Activated CD8-positive, alpha-beta memory T cell treated with anti-CD3 and anti-CD28 coated beads for 4 hours (primary cell): ENCODE results near the gene CA12.
"Not testable (repeated sequence)": the region's sequence is repeated elsewhere in the genome, so short reads cannot be mapped to it uniquely, and the experiment has no call there.

Experiments
- DNase-seq, 2 donors: peaks; one replicate each; pipeline ENCODE4 v3.0.0-alpha.2; 2020; ENCODE audit warnings: low read depth in 2 of 2

Gene CA12

GRCh38 chr15:63335543-63336240 is 46.0 kb downstream of the CA12 start:
- DNase-seq, result no peak

GRCh38 chr15:63334821-63335220 is 46.8 kb downstream of the CA12 start:
- no peak for DNase-seq

GRCh38 chr15:63332367-63333124 is 49.1 kb downstream of the CA12 start:
- no peak for DNase-seq

- no peak for DNase-seq
Measured at GRCh38 chr15:63331456-63331855, 50.2 kb downstream of the CA12 start.

GRCh38 chr15:63330926-63331325 is 50.7 kb downstream of the CA12 start:
- DNase-seq, result no peak

- no peak for DNase-seq
Measured at GRCh38 chr15:63329567-63330350, 51.9 kb downstream of the CA12 start.

- DNase-seq, result no peak
Measured at GRCh38 chr15:63327648-63328421, 53.8 kb downstream of the CA12 start.

GRCh38 chr15:63324770-63325169 is 56.9 kb downstream of the CA12 start:
- no peak for DNase-seq

GRCh38 chr15:63323798-63324563 is 57.7 kb downstream of the CA12 start:
- DNase-seq, result no peak

- no peak for DNase-seq
Measured at GRCh38 chr15:63322541-63322940, 59.1 kb downstream of the CA12 start.

GRCh38 chr15:63321462-63321861 is 60.2 kb downstream of the CA12 start:
- DNase-seq, result no peak

- not testable (repeated sequence) for DNase-seq
Measured at GRCh38 chr15:63320981-63321380, 60.7 kb downstream of the CA12 start.

GRCh38 chr15:63320446-63320845 is 61.2 kb downstream of the CA12 start:
- DNase-seq, result not testable (repeated sequence)

- DNase-seq, result no peak
Measured at GRCh38 chr15:63319065-63319464, 62.6 kb downstream of the CA12 start.

- no peak for DNase-seq
Measured at GRCh38 chr15:63318344-63318743, 63.3 kb downstream of the CA12 start.

- DNase-seq, result no peak
Measured at GRCh38 chr15:63314409-63314808, 67.2 kb downstream of the CA12 start.

GRCh38 chr15:63313825-63314224 is 67.8 kb downstream of the CA12 start:
- no peak for DNase-seq

GRCh38 chr15:63312286-63312685 is 69.4 kb downstream of the CA12 start:
- DNase-seq, result no peak

- no peak for DNase-seq
Measured at GRCh38 chr15:63310646-63311045, 71.0 kb downstream of the CA12 start.

- DNase-seq, result no peak
Measured at GRCh38 chr15:63308947-63309346, 72.7 kb downstream of the CA12 start.

GRCh38 chr15:63308491-63308890 is 73.2 kb downstream of the CA12 start:
- DNase-seq, result no peak
